Activated T-cell treated with anti-CD3 and anti-CD28 coated beads for 1 hour (primary cell): ENCODE measurements around the gene PROKR2.

Experiments
- DNase-seq: peaks from one replicate; pipeline ENCODE4 v3.0.0-alpha.2; 2020; ENCODE audit warnings: low read depth

The PROKR2 gene

DNA sequence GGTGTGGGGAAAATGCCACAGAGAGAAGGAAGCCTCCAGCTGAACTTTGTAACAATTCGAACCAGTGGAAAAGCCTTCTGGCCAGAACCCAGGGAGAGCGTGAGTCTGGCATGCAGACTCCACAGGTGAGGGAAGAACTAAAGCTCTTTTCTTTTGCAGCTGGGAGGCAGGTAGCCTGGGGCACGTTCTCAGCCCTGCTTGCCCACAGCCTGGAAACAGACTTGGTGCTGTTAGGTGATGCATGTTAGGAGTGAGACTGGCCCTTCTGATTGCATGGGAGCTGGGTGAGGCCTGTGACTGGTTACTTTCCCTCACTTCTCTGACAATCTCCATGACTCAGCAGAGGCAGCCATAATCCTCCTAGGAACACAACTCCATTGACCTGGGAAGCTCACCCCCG, 34.2 kb downstream of the PROKR2 start:
- DNase-seq = no peak

DNA sequence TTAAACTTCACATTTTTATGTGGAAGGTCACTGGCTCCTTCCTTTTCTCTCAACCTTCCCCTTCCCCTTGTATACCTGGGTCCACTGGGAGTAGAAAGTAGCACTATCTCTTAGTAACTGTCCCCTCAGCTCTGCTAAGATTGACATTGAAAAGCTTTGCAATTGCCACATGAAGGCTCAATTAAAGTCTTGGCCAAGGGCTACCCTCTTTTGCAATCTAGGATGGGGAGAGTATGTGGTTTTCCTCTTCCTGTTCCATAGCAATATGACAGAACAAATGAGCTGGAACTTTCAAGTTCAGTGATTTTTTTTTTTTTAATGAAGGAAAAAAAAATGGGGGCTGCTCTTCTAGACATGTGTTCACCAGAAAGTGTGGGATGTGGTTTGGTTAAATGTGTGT, 37.1 kb downstream of the PROKR2 start:
- DNase-seq = no peak

DNA sequence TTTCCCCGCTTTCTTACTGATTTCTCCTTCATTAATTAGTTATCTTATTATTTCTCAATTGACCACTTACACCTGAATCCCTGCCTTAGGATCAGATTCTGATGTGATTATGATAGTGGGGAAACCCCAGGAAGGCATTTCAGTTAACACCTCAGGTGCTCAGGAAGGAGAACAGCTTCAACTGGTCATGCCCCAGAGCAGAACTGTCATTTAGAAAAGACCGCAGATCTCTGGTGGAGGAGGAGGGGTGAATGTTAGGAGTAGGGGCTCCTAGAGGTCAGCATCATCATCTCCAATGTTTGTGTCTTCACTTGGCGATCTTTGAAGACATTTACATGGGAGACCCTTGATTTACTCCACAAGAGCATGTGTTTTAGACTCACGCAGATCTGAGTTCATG, 44.5 kb downstream of the PROKR2 start:
- DNase-seq = no peak

DNA sequence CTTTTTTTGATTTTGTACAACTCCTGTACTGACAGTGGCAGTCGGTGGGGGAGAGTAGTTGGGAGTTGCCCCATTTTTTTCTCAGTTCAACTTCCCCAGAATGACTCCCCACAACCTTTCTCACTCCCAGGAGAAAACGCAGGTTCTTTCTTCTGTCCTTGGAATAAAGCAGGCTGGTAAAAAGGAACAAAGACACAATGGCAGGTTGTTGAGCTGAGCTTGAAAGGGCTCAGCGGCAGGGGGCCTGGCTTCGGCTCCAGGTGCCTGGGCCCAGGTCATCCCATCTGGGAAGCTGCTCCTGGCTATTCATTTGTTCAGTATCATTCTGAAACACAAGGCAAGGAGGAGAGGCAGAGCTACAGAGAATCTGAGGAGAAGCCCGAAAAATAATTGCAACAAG, 46.2 kb downstream of the PROKR2 start:
- no peak for DNase-seq

DNA sequence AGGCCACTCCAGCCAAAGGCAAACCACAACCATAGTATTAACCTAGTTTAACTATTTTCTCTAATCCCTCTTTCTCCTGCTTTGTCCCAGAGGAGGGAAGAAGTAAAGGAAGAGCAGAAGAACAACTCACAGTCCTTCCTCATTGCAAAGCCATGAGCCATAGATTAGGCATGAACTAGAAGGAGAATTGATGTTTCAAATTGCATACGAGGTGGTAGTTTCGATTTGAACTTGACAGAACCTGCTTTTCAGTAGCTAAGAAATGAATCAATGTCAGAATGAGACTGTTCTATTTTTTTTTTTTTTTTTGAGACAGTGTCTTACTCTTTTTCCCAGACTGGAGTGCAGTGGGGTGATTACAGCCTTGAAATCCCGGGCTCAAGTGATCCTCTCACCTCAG, 48.3 kb downstream of the PROKR2 start:
- DNase-seq = no peak

DNA sequence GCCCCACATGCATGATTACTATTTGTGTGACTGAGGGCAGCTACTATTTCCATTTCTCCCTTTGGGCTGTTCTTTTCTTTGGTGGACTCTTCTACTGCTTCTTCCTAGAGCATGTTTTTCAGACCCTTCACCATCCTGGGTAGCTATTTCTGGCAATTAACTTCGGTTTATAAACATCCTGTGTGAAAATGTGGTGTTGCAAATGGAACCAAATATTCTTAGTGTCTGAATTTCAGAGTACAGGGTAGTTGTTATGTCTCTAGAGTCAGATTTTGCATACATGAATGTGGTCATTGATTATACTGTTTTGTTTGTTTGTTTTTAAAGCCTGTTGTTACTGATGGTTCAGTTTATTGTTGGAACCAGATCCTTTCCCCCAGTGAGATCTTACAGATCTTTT, 49.7 kb downstream of the PROKR2 start:
- no peak for DNase-seq
